ENCODE results near the gene GPN1.

GPN1 gene

DNA sequence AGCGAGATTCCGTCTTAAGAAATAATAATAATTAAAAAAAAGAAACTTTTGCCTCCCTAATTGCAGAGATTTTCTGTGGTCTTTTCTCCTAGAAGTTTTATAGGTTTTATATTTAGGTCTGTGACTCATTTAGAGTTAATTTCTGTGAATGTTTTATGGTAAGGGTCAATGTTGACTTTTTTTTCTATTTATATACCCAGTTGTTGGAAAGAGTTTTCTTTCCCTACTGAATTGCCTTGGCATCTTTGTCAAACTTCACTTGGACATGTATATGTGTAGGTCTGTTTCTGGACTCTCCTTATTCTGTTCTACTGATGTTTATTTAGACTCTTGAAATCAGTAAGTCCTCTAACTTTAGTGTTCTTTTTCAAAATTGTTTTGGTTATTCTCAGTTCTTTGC, 40.5 kb upstream of the GPN1 start:
- TF ChIP-seq, protein P1, sequence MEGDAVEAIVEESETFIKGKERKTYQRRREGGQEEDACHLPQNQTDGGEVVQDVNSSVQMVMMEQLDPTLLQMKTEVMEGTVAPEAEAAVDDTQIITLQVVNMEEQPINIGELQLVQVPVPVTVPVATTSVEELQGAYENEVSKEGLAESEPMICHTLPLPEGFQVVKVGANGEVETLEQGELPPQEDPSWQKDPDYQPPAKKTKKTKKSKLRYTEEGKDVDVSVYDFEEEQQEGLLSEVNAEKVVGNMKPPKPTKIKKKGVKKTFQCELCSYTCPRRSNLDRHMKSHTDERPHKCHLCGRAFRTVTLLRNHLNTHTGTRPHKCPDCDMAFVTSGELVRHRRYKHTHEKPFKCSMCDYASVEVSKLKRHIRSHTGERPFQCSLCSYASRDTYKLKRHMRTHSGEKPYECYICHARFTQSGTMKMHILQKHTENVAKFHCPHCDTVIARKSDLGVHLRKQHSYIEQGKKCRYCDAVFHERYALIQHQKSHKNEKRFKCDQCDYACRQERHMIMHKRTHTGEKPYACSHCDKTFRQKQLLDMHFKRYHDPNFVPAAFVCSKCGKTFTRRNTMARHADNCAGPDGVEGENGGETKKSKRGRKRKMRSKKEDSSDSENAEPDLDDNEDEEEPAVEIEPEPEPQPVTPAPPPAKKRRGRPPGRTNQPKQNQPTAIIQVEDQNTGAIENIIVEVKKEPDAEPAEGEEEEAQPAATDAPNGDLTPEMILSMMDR (IDR thresholded peaks at IDR 0.05): no peak

DNA sequence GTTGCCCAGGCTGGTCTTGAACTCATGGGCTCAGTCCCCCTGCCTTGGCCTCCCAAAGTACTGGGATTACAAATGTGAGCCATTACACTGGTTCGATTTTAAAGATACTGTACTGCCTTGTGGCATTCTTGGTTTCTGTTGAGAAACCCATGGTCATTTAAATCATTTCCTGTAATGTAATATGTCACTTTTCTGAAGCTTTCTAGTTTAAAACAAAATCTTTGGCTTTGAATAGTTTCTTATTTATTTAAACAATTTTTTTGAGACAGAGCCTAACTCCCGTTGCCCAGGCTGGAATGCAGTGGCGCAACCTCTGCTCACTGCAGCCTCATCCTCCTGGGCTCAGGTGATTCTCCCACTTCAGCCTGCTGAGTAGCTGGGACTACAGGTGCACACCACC, 37.1 kb upstream of the GPN1 start:
- TF ChIP-seq, protein P1 (IDR thresholded peaks at IDR 0.05): no peak

DNA sequence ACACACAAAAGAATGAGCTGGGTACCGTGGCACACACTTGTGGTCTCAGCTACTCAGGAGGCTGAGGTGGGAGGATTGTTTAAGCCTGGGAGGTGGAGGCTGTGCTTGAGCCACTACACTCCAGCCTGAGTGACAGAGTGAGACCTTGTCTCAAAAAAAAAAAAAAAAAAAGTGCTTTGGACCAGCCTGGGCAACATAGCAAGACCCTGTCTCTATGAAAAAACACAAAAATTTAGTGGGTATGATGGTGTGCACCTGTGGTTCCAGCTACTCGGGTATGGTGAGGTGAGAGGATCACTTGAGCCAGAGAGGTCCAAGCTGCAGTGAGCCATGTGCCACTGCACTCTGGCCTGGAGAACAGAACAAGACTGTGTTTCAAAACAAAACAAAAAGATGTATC, 35.6 kb upstream of the GPN1 start:
- TF ChIP-seq, protein P1 (IDR thresholded peaks at IDR 0.05): no peak

DNA sequence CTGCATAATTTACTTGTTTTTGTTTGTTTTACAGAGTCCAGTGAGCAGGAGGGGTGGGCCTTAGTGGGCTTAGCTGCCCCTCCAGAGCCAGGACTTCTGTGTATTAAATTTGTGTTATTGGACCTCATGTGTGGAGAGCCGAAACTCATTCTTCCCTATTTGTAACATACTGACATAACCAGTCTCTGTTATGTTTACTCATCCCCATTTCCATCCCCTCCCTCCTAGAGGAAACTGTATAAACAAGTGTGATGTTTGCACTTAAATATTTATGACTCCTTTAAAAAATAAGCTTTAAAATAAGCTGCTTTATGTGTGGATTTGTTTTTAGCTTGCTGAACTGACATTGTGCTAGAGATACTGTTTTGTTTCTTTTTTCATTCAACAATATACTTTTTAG, 32.2 kb upstream of the GPN1 start:
- TF ChIP-seq, protein P1 (IDR thresholded peaks at IDR 0.05): no peak

DNA sequence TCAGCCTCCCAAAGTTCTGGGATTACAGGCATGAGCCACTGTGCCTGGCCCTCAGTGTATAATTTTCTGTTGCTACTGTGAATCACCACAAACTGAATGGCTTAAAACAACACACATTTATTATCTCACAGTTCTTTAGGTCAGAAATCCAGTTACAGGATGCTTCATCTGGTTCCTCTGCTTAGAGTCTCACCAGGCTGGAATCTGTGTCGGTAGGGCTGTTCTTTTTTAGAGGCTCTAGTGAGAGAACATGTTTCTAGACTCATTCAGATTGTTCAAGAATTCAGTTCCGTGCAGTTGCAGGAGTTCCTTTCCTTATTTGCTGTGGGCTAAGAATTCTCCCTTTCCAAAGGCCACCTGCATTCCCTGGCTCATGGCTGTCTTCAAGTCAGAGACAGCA, 22.2 kb upstream of the GPN1 start:
- TF ChIP-seq, protein P1 (IDR thresholded peaks at IDR 0.05): no peak

DNA sequence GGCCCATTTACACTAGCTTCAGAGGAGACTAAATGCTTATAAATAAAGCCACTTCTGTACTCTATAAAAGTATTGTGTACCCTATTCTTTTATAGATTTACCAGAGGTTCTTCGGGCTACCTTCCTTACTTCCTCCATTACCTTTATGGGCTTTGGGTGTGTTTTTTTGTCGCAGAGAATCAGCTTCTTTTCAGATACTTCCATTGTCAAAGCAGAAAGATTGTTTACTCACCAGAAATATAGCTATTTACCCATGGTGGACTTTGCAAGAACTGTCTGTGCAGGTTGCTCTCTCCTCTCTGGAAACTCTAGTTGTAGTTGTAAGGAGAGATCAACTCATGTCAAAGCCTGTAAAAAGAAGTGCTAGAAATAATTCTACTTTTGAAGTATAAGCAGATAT, 14.9 kb upstream of the GPN1 start:
- TF ChIP-seq, protein P1 (IDR thresholded peaks at IDR 0.05): no peak

DNA sequence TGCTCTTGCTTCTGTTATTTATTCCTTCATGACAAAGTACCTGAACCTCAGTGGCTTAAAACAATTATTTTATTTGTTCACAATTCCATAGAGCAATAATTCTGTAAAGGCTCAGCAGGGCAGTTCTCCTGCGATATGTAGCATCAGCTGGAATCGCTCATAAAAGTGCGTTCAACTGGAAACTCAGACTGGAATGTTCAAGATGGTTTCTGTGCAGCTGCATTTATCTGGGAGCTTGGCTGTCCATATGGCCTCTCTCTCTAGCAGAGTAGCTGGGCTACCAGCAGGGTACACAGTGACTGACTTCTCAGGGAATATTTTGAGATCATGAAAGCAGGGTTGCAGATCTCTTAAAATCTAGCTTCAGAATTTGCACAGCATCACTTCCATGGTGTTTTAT, 13.5 kb upstream of the GPN1 start:
- TF ChIP-seq, protein P1 (IDR thresholded peaks at IDR 0.05): no peak

DNA sequence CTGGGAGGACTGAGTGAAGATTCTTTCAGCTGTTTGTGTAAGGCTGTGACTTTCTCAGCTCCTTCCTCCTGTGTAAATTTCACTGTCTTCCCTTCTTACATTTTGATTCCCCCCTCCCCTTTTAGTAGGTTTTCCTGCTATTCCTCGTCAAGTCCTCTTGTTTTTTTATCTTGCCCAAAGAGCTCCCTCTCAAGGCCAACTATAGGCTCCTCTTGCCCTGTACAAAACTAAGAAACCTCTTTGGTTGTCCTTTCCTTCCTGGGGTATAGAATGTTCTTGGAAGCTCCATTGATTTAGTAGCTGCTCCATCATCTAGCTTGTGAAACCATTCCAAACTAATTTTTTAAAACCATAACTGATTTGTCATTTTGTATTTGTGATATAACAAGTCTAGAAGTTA, 7.3 kb upstream of the GPN1 start:
- TF ChIP-seq, protein P1 (IDR thresholded peaks at IDR 0.05): no peak

Measured in LNCAP (cell line).